HCT116 (cell line): Measurements from ENCODE around the gene NOX3. TPM values are rescaled to one million over a fixed set of nuclear protein-coding genes. Genes with fewer than 3 reads are reported as not detected.

Experiments used
- ATAC-seq: fragments of 200-7000 bp; cut with Tn5 transposase; 2 replicates; pipeline ENCODE4 v1.9.1; 2020; ENCODE audit warnings: mild to moderate bottlenecking, moderate library complexity
- BruUV-seq: library from RNA; stranded (reverse); fragments of 400-500 nt; replicated peaks from 2 replicates; lab custom pipeline; 2021; lab: Mats Ljungman, UMichigan
- CTCF ChIA-PET: fragments of 300-600 bp; sonication (Branson Sonifier 250); formaldehyde crosslinking; loops from one replicate; lab custom pipeline; 2021; ENCODE audit warnings: antibody characterized with exemption; lab: Charles Lee
- POLR2A ChIA-PET: fragments of 300-600, 350-600 bp; sonication (Branson Sonifier 250); formaldehyde crosslinking; loops from one replicate; lab custom pipeline; 2021; ENCODE audit warnings: antibody characterized with exemption; lab: Charles Lee
- RAD21 ChIA-PET, 2 experiments: fragments of 300-600 bp; sonication (Branson Sonifier 250); formaldehyde crosslinking; loops; one replicate each; lab custom pipeline; 2023; ENCODE audit warnings: low total read pairs in 2 of 2; ENCODE audit not compliant: uncharacterized antibody in 2 of 2, unreplicated experiment in 2 of 2, low non-redundant PET in 1 of 2; lab: Charles Lee
- DNase-seq: peaks from one replicate; pipeline ENCODE4 v3.0.0-alpha.2; 2010; ENCODE audit warnings: low read depth, low spot score
- H2AFZ ChIP-seq: fragments of 200-600 bp; shearing (Covaris generic), sonication (generic); 2 replicates; pipeline ENCODE4 v1.6.1; 2017; ENCODE audit warnings: low read depth, mixed run types, mixed read lengths, antibody characterized with exemption, low read length; ENCODE audit not compliant: poor library complexity, severe bottlenecking
- H3K27ac ChIP-seq: 2 replicates; pipeline ENCODE4 v1.5.1; 2012; ENCODE audit warnings: low read depth, low read length
- H3K27me3 ChIP-seq: fragments of 200-600 bp; sonication (generic); 2 replicates; pipeline ENCODE4 v1.6.1; 2016; ENCODE audit warnings: mixed run types, low read length, mixed read lengths; ENCODE audit not compliant: insufficient read depth
- H3K36me3 ChIP-seq, 2 experiments: fragments of 200-500 bp in 1 of 2; fragments of 200-600 bp in 1 of 2; sonication (Bioruptor generic) in 1 of 2; sonication (generic) in 1 of 2; 2 replicates each; pipeline versions ENCODE4 v1.5.1 to v1.6.1; 2014 to 2016; ENCODE audit warnings: low read length in 2 of 2, inconsistent platforms in 1 of 2, mixed read lengths in 1 of 2, mixed run types in 1 of 2; ENCODE audit not compliant: insufficient read depth in 2 of 2, control insufficient read depth in 1 of 2
- H3K4me1 ChIP-seq, 2 experiments: fragments of 200-600 bp in 1 of 2; sonication (generic) in 1 of 2; 2 replicates each; pipeline versions ENCODE4 v1.5.1 to v1.6.1; 2012 to 2017; ENCODE audit warnings: low read length in 2 of 2, inconsistent platforms in 1 of 2, mild to moderate bottlenecking in 1 of 2, mixed read lengths in 1 of 2, mixed run types in 1 of 2, moderate library complexity in 1 of 2; ENCODE audit not compliant: insufficient read depth in 2 of 2, control insufficient read depth in 1 of 2
- H3K4me2 ChIP-seq: fragments of 200-600 bp; sonication (generic); 2 replicates; pipeline ENCODE4 v1.6.1; 2017; ENCODE audit warnings: mixed run types, low read length, mixed read lengths
- H3K4me3 ChIP-seq, 2 experiments: fragments of 200-600 bp in 1 of 2; sonication (generic) in 1 of 2; replicated peaks in 1 of 2; 2 replicates each; pipeline ENCODE4 v1.5.1; 2011 to 2016; ENCODE audit warnings: low read length in 2 of 2, control low read depth in 1 of 2, low read depth in 1 of 2, mild to moderate bottlenecking in 1 of 2, mixed read lengths in 1 of 2, mixed run types in 1 of 2
- H3K79me2 ChIP-seq: fragments of 200-600 bp; sonication (generic); 2 replicates; pipeline ENCODE4 v1.6.1; 2017; ENCODE audit warnings: mild to moderate bottlenecking, mixed run types, low read length, moderate library complexity, mixed read lengths; ENCODE audit not compliant: insufficient read depth
- H3K9ac ChIP-seq: fragments of 200-600 bp; sonication (generic); 2 replicates; pipeline ENCODE4 v1.6.1; 2016; ENCODE audit warnings: low read length, mixed read lengths
- H3K9me2 ChIP-seq: fragments of 200-600 bp; sonication (generic), shearing (Covaris generic); 2 replicates; pipeline ENCODE4 v1.6.1; 2017; ENCODE audit warnings: mixed run types, mild to moderate bottlenecking, moderate library complexity; ENCODE audit not compliant: insufficient read depth
- H3K9me3 ChIP-seq, 2 experiments: fragments of 200-500 bp in 1 of 2; fragments of 200-600 bp in 1 of 2; sonication (Bioruptor generic) in 1 of 2; sonication (generic) in 1 of 2; 2 replicates each; pipeline ENCODE4 v1.6.1; 2014 to 2017; ENCODE audit warnings: low read length in 2 of 2, mixed read lengths in 2 of 2, inconsistent platforms in 1 of 2, low read depth in 1 of 2, mild to moderate bottlenecking in 1 of 2, mixed run types in 1 of 2, moderate library complexity in 1 of 2; ENCODE audit not compliant: control insufficient read depth in 1 of 2, insufficient read depth in 1 of 2
- H4K20me1 ChIP-seq: fragments of 200-600 bp; sonication (generic), shearing (Covaris generic); 2 replicates; pipeline ENCODE4 v1.6.1; 2017; ENCODE audit warnings: mixed run types, mild to moderate bottlenecking, moderate library complexity; ENCODE audit not compliant: insufficient read depth
- CEBPB ChIP-seq: IDR thresholded peaks from 2 replicates; pipeline ENCODE4 v1.6.1; 2012; ENCODE audit warnings: low read depth
- EZH2phosphoT487 ChIP-seq: fragments of 200-600 bp; IDR thresholded peaks from 2 replicates; pipeline ENCODE4 v1.6.1; 2018; ENCODE audit warnings: antibody characterized with exemption, borderline replicate concordance
- FOSL1 ChIP-seq: IDR thresholded peaks from 2 replicates; pipeline ENCODE4 v1.6.1; 2012; ENCODE audit warnings: low read depth
- JUND ChIP-seq: IDR thresholded peaks from 2 replicates; pipeline ENCODE4 v1.6.1; 2012
- POLR2AphosphoS5 ChIP-seq: IDR thresholded peaks from 2 replicates; pipeline ENCODE4 v1.6.1; 2011; ENCODE audit warnings: mild to moderate bottlenecking, low read depth, low read length, moderate library complexity
- SIN3A ChIP-seq: IDR thresholded peaks from 2 replicates; pipeline ENCODE4 v1.6.1; 2012; ENCODE audit warnings: low read depth
- ZNF274 ChIP-seq: fragments of 200-500 bp; sonication (Bioruptor generic); IDR thresholded peaks from 2 replicates; pipeline ENCODE4 v1.6.1; 2014; ENCODE audit warnings: mild to moderate bottlenecking, low read depth, low read length, inconsistent platforms
- intact Hi-C: fragments of 100-400 bp; cut with micrococcal nuclease; formaldehyde crosslinking; loops from 2 replicates; pipeline ENCODE4 v1.10.0; 2022
- total RNA-seq: library from RNA; stranded (reverse); gene quantifications from one replicate; pipeline ENCODE4 v1.2.1, GENCODE V29; 2021; ENCODE audit not compliant: unreplicated experiment
- TF ChIP-seq, protein P1 (sequence below): IDR thresholded peaks from 2 replicates; pipeline ENCODE4 v1.6.1; 2012; ENCODE audit warnings: low read depth
- TF ChIP-seq, protein P2 (sequence below): IDR thresholded peaks from 2 replicates; pipeline ENCODE4 v1.6.1; 2012

NOX3 gene
- total RNA-seq, 1 experiment from 2014 or later = not detected

DNA sequence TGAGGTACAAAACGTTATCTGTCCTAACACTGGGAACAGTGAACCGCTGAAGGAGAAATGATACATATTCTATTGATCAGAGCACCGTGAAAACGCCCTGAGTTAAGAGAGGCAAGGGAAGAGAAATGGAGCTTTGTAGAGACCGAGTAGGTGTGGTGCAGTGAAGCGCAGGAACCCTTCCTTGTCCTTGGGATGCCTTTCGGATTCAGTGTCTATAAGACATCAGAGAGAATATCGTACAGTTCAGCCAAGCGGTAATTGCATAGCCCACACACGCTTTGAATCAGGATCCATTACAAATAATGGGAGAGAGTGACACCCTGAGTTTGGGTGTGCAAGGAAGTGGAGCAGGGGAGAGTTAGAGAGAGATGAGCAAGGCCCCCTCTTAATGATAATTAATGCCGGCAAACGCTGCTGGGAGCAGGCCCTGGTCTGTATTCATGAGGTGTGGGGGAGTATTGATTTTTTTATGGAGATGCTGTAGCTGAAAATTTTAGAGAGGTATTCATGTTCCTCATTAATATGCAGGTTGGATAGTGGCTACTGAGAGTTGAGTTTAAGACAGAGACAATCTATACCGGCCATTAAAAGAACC, 20.7 kb downstream of the NOX3 start:
- H3K4me3 ChIP-seq = no peak overlapping the region
- no peak overlapping the region for H2AFZ ChIP-seq
- no peaks in the 10 kb centered on the region for H3K27me3 ChIP-seq
- no peak overlapping the region for H3K4me2 ChIP-seq
- ChIA-PET RAD21 (no interaction called here), POLR2A (no interaction called here), CTCF (no interaction called here)
- DNase-seq (no peak), ATAC-seq (no peak)
- no peaks in the 10 kb centered on the region for H3K4me1 ChIP-seq
- H3K27ac ChIP-seq = no peak overlapping the region
- no peak overlapping the region for H3K9ac ChIP-seq
- TF ChIP-seq SIN3A (no peak), JUND (no peak), ZNF274 (no peak), FOSL1 (no peak)
- TF ChIP-seq, protein P1, sequence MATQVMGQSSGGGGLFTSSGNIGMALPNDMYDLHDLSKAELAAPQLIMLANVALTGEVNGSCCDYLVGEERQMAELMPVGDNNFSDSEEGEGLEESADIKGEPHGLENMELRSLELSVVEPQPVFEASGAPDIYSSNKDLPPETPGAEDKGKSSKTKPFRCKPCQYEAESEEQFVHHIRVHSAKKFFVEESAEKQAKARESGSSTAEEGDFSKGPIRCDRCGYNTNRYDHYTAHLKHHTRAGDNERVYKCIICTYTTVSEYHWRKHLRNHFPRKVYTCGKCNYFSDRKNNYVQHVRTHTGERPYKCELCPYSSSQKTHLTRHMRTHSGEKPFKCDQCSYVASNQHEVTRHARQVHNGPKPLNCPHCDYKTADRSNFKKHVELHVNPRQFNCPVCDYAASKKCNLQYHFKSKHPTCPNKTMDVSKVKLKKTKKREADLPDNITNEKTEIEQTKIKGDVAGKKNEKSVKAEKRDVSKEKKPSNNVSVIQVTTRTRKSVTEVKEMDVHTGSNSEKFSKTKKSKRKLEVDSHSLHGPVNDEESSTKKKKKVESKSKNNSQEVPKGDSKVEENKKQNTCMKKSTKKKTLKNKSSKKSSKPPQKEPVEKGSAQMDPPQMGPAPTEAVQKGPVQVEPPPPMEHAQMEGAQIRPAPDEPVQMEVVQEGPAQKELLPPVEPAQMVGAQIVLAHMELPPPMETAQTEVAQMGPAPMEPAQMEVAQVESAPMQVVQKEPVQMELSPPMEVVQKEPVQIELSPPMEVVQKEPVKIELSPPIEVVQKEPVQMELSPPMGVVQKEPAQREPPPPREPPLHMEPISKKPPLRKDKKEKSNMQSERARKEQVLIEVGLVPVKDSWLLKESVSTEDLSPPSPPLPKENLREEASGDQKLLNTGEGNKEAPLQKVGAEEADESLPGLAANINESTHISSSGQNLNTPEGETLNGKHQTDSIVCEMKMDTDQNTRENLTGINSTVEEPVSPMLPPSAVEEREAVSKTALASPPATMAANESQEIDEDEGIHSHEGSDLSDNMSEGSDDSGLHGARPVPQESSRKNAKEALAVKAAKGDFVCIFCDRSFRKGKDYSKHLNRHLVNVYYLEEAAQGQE = no peak
- H3K9me2 ChIP-seq = no peaks in the 10 kb centered on the region
- H4K20me1 ChIP-seq = no peaks in the 10 kb centered on the region
- intact Hi-C loops = no loop called here
- no peaks in the 10 kb centered on the region for H3K9me3 ChIP-seq
- no peaks in the 10 kb centered on the region for H3K79me2 ChIP-seq
- no TSS peak for BruUV-seq
- H3K36me3 ChIP-seq = no peaks in the 10 kb centered on the region

DNA sequence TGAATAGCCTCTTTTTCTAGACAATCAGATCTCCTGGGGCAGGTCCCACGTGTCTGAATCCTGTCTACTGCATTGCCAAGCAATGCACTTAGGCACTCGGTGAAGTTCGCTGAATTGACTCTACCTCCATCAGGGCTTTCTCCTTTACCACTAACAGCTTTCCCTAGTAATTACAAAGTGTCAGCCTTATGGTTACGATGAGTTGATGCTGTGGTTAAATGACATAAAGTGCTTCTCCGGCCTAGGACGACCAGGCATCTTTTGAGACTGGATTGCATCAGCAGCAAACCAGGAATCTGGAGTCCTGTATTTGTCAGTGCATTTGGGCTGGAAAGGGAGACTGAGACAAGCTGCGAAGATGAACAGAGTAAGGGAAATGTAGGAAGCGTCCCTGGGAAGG, 21.5 kb downstream of the NOX3 start:
- Histone ChIP-seq H3K27me3 (no peaks in the 10 kb centered on the region), H2AFZ (no peak overlapping the region), H3K4me3 (no peak overlapping the region), H3K4me1 (no peaks in the 10 kb centered on the region), H3K27ac (no peak overlapping the region), H3K36me3 (no peaks in the 10 kb centered on the region), H3K9me2 (no peaks in the 10 kb centered on the region), H3K9me3 (no peaks in the 10 kb centered on the region), H3K79me2 (no peaks in the 10 kb centered on the region), H4K20me1 (no peaks in the 10 kb centered on the region), H3K4me2 (no peak overlapping the region), H3K9ac (no peak overlapping the region)
- RAD21 ChIA-PET = no interaction called here
- DNase-seq (no peak), ATAC-seq (no peak)
- CTCF ChIA-PET = no interaction called here
- intact Hi-C loops = no loop called here
- TF ChIP-seq POLR2AphosphoS5 (no peak), EZH2phosphoT487 (no peak), CEBPB (no peak)
- TF ChIP-seq, protein P2, sequence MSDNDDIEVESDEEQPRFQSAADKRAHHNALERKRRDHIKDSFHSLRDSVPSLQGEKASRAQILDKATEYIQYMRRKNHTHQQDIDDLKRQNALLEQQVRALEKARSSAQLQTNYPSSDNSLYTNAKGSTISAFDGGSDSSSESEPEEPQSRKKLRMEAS = no peak
- BruUV-seq = no TSS peak
- POLR2A ChIA-PET = no interaction called here
